G401 (cell line): ENCODE measurements around the gene MAP4K5. TPM values are rescaled to one million over a fixed set of nuclear protein-coding genes. Genes with fewer than 3 reads are reported as not detected.

Experiments
- DNase-seq: peaks from one replicate; pipeline ENCODE4 v3.0.0-alpha.2; 2015; ENCODE audit warnings: low spot score
- in situ Hi-C: cut with HindIII; loops from 2 replicates; pipeline ENCODE4 v1.10.0; 2016; ENCODE audit warnings: low sequenced_read_pairs, mixed read lengths
- total RNA-seq: library from RNA; depleted of rRNA; stranded (reverse); fragments of >200 nt; shearing (Covaris generic); gene quantifications from 2 replicates; pipeline ENCODE4 v1.2.3, GENCODE V29; 2014

The MAP4K5 gene
- total RNA-seq, 1 experiment from 2014 or later: 57.1 TPM

GRCh38 chr14:50417853-50418252 lies 114.5 kb downstream of the MAP4K5 start:
- no peak for DNase-seq
- in situ Hi-C loops: no loop called here

- in situ Hi-C loops: no loop called here
- no peak for DNase-seq
Measured at GRCh38 chr14:50410921-50411320, 121.4 kb downstream of the MAP4K5 start.

DNA sequence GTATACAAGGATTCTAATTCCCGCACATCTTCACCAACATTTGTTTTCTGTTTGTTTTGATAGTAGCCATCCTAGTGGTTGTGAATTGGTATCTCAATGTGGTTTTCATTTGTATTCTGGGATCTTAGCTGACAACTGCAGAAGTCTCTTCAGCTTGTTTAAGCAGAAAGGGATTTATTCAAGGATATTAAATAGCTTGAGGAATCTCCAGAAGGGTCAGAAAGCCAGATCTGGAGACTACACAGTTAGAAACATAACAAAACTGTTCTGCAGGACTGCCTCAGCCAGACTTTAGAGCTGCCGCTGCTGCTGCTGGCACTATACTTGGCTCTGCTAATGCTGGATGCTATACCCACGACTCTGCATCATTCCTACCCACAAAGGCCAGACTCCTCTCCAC lies 122.3 kb downstream of the MAP4K5 start:
- no peak for DNase-seq
- in situ Hi-C loops: no loop called here

GRCh38 chr14:50407111-50407812 lies 125.1 kb downstream of the MAP4K5 start:
- in situ Hi-C loops: no loop called here

GRCh38 chr14:50403419-50403818 lies 128.9 kb downstream of the MAP4K5 start:
- in situ Hi-C loops: no loop called here
- DNase-seq: no peak

More at GRCh38 chr14:50407111-50407812, 125.1 kb downstream of the MAP4K5 start:
- DNase-seq: no peak

DNA sequence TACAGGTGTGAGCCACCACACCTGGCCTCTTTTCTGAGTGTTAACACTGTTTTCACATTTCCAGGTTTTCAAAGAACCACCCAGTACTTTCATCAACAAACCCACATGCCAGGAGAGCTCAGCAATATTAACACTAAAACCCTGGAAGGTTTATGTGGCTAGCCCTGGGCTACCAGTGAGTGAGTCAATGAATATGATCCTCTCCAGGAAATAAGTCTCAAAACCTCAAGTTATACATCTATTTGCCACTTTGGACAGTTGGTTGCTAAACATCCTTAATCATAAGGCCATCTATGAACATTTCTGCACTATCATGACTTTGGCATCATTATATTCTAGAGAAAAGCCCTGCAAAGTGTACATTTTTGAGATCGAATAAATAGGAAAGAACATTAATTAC lies 129.4 kb downstream of the MAP4K5 start:
- in situ Hi-C loops: no loop called here
- no peak for DNase-seq

- in situ Hi-C loops: no loop called here
- no peak for DNase-seq
Measured at GRCh38 chr14:50400461-50400860, 131.9 kb downstream of the MAP4K5 start.

- DNase-seq: no peak
- in situ Hi-C loops: no loop called here
Measured at GRCh38 chr14:50399251-50400032, 132.9 kb downstream of the MAP4K5 start.

DNA sequence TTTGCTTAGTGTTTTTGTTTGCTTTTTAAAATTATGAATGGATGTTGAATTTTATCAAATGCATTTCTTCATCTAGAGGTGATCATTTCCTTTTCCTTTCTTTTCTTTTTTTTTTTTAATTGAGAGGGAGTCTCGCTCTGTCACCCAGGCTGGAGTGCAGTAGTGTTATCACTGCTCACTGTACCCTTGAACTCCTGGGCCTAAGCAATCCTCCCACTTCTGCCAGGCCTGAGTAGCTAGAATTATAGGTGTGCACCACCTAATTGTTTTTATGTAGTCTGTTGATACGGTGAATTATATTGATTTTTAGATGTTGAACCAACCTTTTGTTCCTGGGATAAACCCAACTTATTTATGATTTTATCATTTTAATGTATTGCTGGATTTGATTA lies 134.2 kb downstream of the MAP4K5 start:
- in situ Hi-C loops: no loop called here
- no peak for DNase-seq

DNA sequence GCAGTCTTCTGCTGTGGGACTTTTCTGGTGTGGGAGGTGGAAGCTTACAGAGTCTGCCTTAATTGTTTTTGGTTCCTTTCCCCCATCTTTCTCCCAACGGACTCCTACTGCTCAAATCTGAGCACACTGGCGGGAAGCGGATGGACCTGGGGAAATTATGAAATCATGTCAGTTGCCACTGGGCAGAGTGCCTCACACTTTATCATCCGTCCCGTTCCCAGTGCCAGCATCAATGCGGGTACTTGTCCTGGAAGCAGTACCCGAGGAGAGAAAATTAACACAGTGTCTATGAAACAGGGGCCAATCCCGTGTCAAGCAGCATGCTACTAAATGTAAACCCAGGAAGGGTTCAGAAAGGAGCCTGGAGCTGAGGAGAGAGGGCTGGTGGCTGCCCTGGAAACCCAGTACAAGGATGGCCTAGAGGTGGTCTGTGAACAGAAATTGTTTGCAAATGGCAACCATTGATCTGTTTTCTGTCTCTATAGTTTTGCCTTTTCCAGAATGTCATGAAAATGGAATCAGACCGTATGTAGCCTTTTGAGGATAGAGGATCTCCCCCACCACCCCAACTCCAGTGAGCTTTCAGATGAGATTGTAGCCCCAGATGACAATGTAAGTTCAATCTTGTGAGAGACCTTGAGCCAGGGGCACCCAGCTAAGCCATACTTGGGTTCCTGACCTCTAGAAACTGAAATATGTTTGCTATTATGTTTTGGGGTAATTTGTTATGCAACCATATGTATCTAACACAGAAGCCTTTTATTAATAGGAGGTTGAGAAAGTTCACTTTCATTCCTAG lies 134.8 kb downstream of the MAP4K5 start:
- no peak for DNase-seq
- in situ Hi-C loops: no loop called here

GRCh38 chr14:50396631-50397389 lies 135.6 kb downstream of the MAP4K5 start, which contains the start of gene CDKL1:
TSS of gene CDKL1 (minus strand) at chr14:50396881. CDS start at chr14:50395868, 1,013 bp downstream.
- DNase-seq: peak; percentile 63
- in situ Hi-C loops: no loop called here

DNA sequence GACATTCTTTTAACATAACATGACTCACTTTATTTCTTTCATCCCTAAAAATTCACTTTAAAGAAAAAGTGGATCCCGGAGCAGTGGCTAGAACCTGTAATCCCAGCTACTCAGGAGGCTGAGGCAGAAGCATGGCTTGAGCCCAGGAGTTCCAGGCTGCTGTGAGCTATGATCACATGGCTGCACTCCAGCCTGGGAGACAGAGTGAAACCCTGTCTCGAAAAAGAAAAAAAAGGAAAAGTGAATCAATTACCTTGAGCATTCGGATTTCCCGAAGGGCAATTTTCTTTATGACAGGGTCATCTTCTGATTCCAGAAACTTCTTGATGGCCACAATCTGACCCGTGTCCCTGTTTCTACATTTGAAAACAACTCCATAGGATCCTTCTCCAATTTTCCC lies 136.9 kb downstream of the MAP4K5 start:
- in situ Hi-C loops: no loop called here
- DNase-seq: peak; percentile 18

GRCh38 chr14:50394713-50395112 lies 137.7 kb downstream of the MAP4K5 start:
- DNase-seq: no peak
- in situ Hi-C loops: no loop called here

GRCh38 chr14:50389668-50390441 lies 142.5 kb downstream of the MAP4K5 start:
- DNase-seq: no peak
- in situ Hi-C loops: no loop called here

DNA sequence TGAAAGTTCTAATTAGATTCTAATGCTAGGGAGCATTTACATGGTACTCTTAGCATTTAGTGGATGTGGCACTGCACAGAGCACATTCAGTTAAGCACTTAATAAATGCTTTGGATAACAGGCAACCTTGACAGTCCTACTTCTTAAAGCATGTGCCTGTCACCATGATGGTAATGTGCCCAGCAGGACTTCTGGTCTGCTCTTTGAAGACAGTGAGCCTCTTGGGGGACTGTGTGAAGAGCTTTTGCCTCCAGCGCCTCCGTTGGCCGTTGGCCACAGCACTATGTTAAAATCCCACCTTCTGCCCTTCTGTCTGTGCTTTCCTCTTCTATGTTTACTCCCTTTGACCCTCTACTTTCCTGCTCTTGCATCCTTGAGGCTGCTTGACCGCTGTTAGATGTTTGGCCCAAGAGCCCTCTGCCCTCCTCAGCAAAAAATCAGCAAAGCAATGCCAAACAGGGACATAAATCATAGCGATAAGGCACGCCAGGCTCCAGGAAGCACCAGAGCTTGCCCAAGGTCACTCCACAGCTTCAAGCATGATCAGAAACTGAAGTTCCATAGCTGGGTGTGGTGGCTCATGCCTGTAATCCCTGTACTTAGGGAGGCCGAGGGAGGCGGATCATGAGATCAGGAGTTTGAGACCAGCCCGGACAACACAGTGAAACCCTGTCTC lies 144.0 kb downstream of the MAP4K5 start:
- in situ Hi-C loops: no loop called here

DNA sequence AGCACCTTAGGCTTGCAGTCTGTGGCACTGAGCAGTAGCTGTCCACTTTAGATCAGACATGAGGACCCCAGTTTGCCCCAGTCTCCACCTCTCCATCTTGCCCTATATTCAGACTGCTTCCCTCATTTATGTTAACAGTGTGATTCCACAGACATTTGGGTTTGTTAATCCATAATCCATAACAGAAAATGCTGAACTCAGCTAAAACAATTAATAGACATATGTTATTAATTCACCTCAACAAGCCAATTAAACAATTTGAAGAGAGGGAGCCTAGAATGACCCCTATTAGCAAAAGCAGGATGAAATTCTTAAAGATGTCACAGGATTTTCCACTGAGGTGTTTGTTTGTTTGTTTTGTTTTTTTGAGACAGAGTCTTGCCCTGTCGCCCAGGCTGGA lies 144.8 kb downstream of the MAP4K5 start:
- no peak for DNase-seq
- in situ Hi-C loops: no loop called here

More for the DNA sequence above, 144.0 kb downstream of the MAP4K5 start:
- DNase-seq: no peak

GRCh38 chr14:50383618-50384225 lies 148.6 kb downstream of the MAP4K5 start:
- DNase-seq: peak; percentile 65
- in situ Hi-C loops: no loop called here
